DMS79 treated with DMSO at 0.1 percent for 48 hours (cell line): ENCODE data around the gene HCRT.
"Not testable (repeated sequence)": the region's sequence is repeated elsewhere in the genome, so short reads cannot be mapped to it uniquely, and the experiment has no call there.

Experiments
- DNase-seq: peaks from one replicate; lab custom pipeline; 2025; lab: John Stamatoyannopoulos, UW

HCRT gene

GRCh38 chr17:42184713-42185620 lies at the start of gene HCRT:
TSS of gene HCRT (minus strand) at chr17:42185452. CDS start at chr17:42185365, 87 bp downstream.
- no peak for DNase-seq

- no peak for DNase-seq
Observed at GRCh38 chr17:42233994-42234393, 48.7 kb upstream of the HCRT start.

- DNase-seq, result no peak
Observed at GRCh38 chr17:42233156-42233555, 47.9 kb upstream of the HCRT start.

- no peak for DNase-seq
Observed at GRCh38 chr17:42230225-42230624, 45.0 kb upstream of the HCRT start.

- DNase-seq, result no peak
Observed at GRCh38 chr17:42227849-42228700, 42.8 kb upstream of the HCRT start.

GRCh38 chr17:42225646-42226045 lies 40.4 kb upstream of the HCRT start:
- DNase-seq, result no peak

- no peak for DNase-seq
Observed at GRCh38 chr17:42224651-42225050, 39.4 kb upstream of the HCRT start.

GRCh38 chr17:42221886-42222745 lies 36.9 kb upstream of the HCRT start:
- no peak for DNase-seq

- not testable (repeated sequence) for DNase-seq
Observed at GRCh38 chr17:42219280-42219679, 34.0 kb upstream of the HCRT start.

GRCh38 chr17:42214156-42214555 lies 28.9 kb upstream of the HCRT start:
- DNase-seq, result no peak

GRCh38 chr17:42212382-42212781 lies 27.1 kb upstream of the HCRT start:
- DNase-seq, result no peak

- not testable (repeated sequence) for DNase-seq
Observed at GRCh38 chr17:42211921-42212341, 26.7 kb upstream of the HCRT start.

- DNase-seq, result no peak
Observed at GRCh38 chr17:42210046-42210445, 24.8 kb upstream of the HCRT start.

- DNase-seq, result not testable (repeated sequence)
Observed at GRCh38 chr17:42206153-42206612, 20.9 kb upstream of the HCRT start.

- no peak for DNase-seq
Observed at GRCh38 chr17:42203354-42203753, 18.1 kb upstream of the HCRT start.

- DNase-seq, result no peak
Observed at GRCh38 chr17:42202696-42203095, 17.4 kb upstream of the HCRT start.

- DNase-seq, result no peak
Observed at GRCh38 chr17:42202159-42202558, 16.9 kb upstream of the HCRT start.

GRCh38 chr17:42201458-42201772 lies 16.2 kb upstream of the HCRT start:
- no peak for DNase-seq

- DNase-seq, result no peak
Observed at GRCh38 chr17:42200706-42201457, 15.6 kb upstream of the HCRT start.

- no peak for DNase-seq
Observed at GRCh38 chr17:42199416-42200011, 14.3 kb upstream of the HCRT start.

- no peak for DNase-seq
Observed at GRCh38 chr17:42198897-42199296, 13.6 kb upstream of the HCRT start.
